ENCODE measurements around the gene PAIP2.

GRCh38 chr5:139361835-139362429, 20.3 kb downstream of the PAIP2 start:
- no peak for TF ChIP-seq GATA2 (IDR thresholded peaks at IDR 0.05; ENCODE audit: low read depth, low read length)
- TF ChIP-seq GATA3 (IDR thresholded peaks at IDR 0.05; ENCODE audit: low read depth, low read length) = no peak
